GM23338 (cell line): ENCODE data around the gene XRCC4. TPM values are rescaled to one million over a fixed set of nuclear protein-coding genes. Genes with fewer than 3 reads are reported as not detected.

ENCODE experiments used
- ATAC-seq: fragments of 200-7000 bp; cut with Tn5 transposase; 3 replicates; pipeline ENCODE4 v1.9.1; 2020
- DNase-seq: peaks from one replicate; pipeline ENCODE4 v3.0.0-alpha.2; 2015; ENCODE audit warnings: low spot score
- H2AFZ ChIP-seq: fragments of 200-600 bp; sonication (generic); 2 replicates; pipeline ENCODE4 v1.8.0; 2016; ENCODE audit warnings: antibody characterized with exemption, mild to moderate bottlenecking, moderate library complexity
- H3F3A ChIP-seq: fragments of 200-600 bp; sonication (generic); replicated peaks from 2 replicates; pipeline ENCODE4 v1.8.0; 2017; ENCODE audit warnings: antibody characterized with exemption, mixed run types, low read depth
- H3K27ac ChIP-seq: fragments of 200-600 bp; sonication (generic); 2 replicates; pipeline ENCODE4 v1.6.1; 2016; ENCODE audit warnings: low read depth
- H3K27me3 ChIP-seq: fragments of 200-600 bp; sonication (generic); 2 replicates; pipeline ENCODE4 v1.8.0; 2016; ENCODE audit warnings: mild to moderate bottlenecking, mixed run types, moderate library complexity; ENCODE audit not compliant: insufficient read depth
- H3K36me3 ChIP-seq: fragments of 200-600 bp; sonication (generic); 2 replicates; pipeline ENCODE4 v1.8.0; 2016; ENCODE audit warnings: mild to moderate bottlenecking; ENCODE audit not compliant: insufficient read depth
- H3K4me1 ChIP-seq: fragments of 200-600 bp; sonication (generic); 2 replicates; pipeline ENCODE4 v1.8.0; 2016; ENCODE audit warnings: mild to moderate bottlenecking, moderate library complexity; ENCODE audit not compliant: insufficient read depth
- H3K4me2 ChIP-seq: fragments of 200-600 bp; sonication (generic); 2 replicates; pipeline ENCODE4 v1.7.1; 2017; ENCODE audit warnings: mixed run types
- H3K4me3 ChIP-seq: fragments of 200-600 bp; sonication (generic); 2 replicates; pipeline ENCODE4 v1.6.1; 2016; ENCODE audit warnings: mixed run types
- H3K79me2 ChIP-seq: fragments of 200-600 bp; sonication (generic); replicated peaks from 2 replicates; pipeline ENCODE4 v1.8.0; 2017; ENCODE audit warnings: mild to moderate bottlenecking; ENCODE audit not compliant: insufficient read depth
- H3K9me2 ChIP-seq: fragments of 200-600 bp; sonication (generic); 2 replicates; pipeline ENCODE4 v1.8.0; 2017; ENCODE audit not compliant: insufficient read depth
- H4K20me1 ChIP-seq: fragments of 200-600 bp; sonication (generic); replicated peaks from 2 replicates; pipeline ENCODE4 v1.8.0; 2017; ENCODE audit warnings: mild to moderate bottlenecking; ENCODE audit not compliant: insufficient read depth
- H3K27ac Mint-ChIP-seq: 2 replicates; pipeline ENCODE4 v1.8.0; 2020; ENCODE audit warnings: inconsistent platforms, mild to moderate bottlenecking, moderate library complexity, mixed read lengths
- H3K27me3 Mint-ChIP-seq: 3 replicates; pipeline ENCODE4 v1.8.0; 2022; ENCODE audit warnings: low read depth, mild to moderate bottlenecking, moderate library complexity, mixed read lengths, inconsistent platforms; ENCODE audit not compliant: insufficient read depth, poor library complexity
- H3K36me3 Mint-ChIP-seq: 3 replicates; pipeline ENCODE4 v1.8.0; 2021; ENCODE audit warnings: low read depth, mild to moderate bottlenecking, inconsistent platforms, moderate library complexity, mixed read lengths
- H3K4me1 Mint-ChIP-seq: 3 replicates; pipeline ENCODE4 v1.8.0; 2020; ENCODE audit warnings: mild to moderate bottlenecking, inconsistent platforms, mixed read lengths
- H3K4me3 Mint-ChIP-seq: 3 replicates; pipeline ENCODE4 v1.8.0; 2021; ENCODE audit warnings: moderate library complexity, mild to moderate bottlenecking, inconsistent platforms, mixed read lengths
- H3K9me3 Mint-ChIP-seq: 3 replicates; pipeline ENCODE4 v1.8.0; 2020; ENCODE audit warnings: moderate library complexity, mild to moderate bottlenecking, inconsistent platforms, mixed read lengths
- CREB1 ChIP-seq: fragments of 250-450 bp; sonication (Bioruptor Pico); IDR thresholded peaks from 2 replicates; pipeline ENCODE4 v1.5.0; 2020; ENCODE audit warnings: low read depth, mild to moderate bottlenecking, moderate library complexity
- CTCF ChIP-seq, 2 experiments: fragments of 200-600 bp in 1 of 2; sonication (generic) in 1 of 2; conservative IDR thresholded peaks; 2 replicates each; pipeline versions ENCODE4 v1.5.1 to v1.6.1; 2016 to 2017; ENCODE audit warnings: antibody characterized with exemption in 2 of 2, low read depth in 2 of 2, mild to moderate bottlenecking in 2 of 2, moderate library complexity in 1 of 2
- EZH2 ChIP-seq: fragments of 200-600 bp; sonication (generic); IDR thresholded peaks from one replicate; pipeline ENCODE4 v1.8.0; 2017; ENCODE audit warnings: antibody characterized with exemption, mild to moderate bottlenecking, low read depth; ENCODE audit not compliant: unreplicated experiment
- NANOG ChIP-seq: IDR thresholded peaks from 2 replicates; pipeline ENCODE4 v1.6.1; 2016; ENCODE audit warnings: antibody characterized with exemption, borderline replicate concordance
- POLR2AphosphoS5 ChIP-seq: IDR thresholded peaks from 2 replicates; pipeline ENCODE4 v1.6.1; 2016; ENCODE audit warnings: antibody characterized with exemption, low read depth
- REST ChIP-seq: IDR thresholded peaks from one replicate; pipeline ENCODE4 v1.6.1; 2018; ENCODE audit warnings: antibody characterized with exemption; ENCODE audit not compliant: unreplicated experiment
- ZNF114 ChIP-seq: fragments of 250-450 bp; sonication (Bioruptor Pico); IDR thresholded peaks from 2 replicates; pipeline ENCODE4 v1.5.0; 2020; ENCODE audit warnings: mild to moderate bottlenecking, moderate library complexity
- ZNF331 ChIP-seq: fragments of 250-450 bp; sonication (Bioruptor Pico); IDR thresholded peaks from 2 replicates; pipeline ENCODE4 v1.5.0; 2020; ENCODE audit warnings: low read depth, mild to moderate bottlenecking, moderate library complexity
- polyA plus RNA-seq: library from polyadenylated mRNA; unstranded; fragments of >200 nt; fragmentation: Nextera tagmentation; extraction: Ambion mirVana; gene quantifications from 2 replicates; pipeline ENCODE4 v1.2.1, GENCODE V29; 2016
- total RNA-seq: library from RNA; depleted of rRNA; stranded (reverse); fragments of >200 nt; shearing (Covaris generic); gene quantifications from 2 replicates; pipeline ENCODE4 v1.2.3, GENCODE V29; 2014

Gene XRCC4
- total and polyA plus RNA-seq, 2 experiments from 2014 or later: 11.5 to 22.4 TPM

- DNase-seq: no peak
- Histone ChIP-seq H3K27me3 (no peaks in the 10 kb centered on the region), H3K9me2 (no peaks in the 10 kb centered on the region; the same call in 1 of the 2 replicates), H3F3A (no peaks in the 10 kb centered on the region), H3K79me2 (no peaks in the 10 kb centered on the region), H3K36me3 (no peaks in the 10 kb centered on the region), H3K27ac (no peak overlapping the region), H3K4me3 (no peak overlapping the region), H3K4me2 (no peak overlapping the region), H4K20me1 (no peaks in the 10 kb centered on the region), H2AFZ (no peak overlapping the region), H3K4me1 (no peaks in the 10 kb centered on the region)
- Mint-ChIP-seq H3K9me3 (no peaks in the 10 kb centered on the region), H3K4me3 (no peak overlapping the region), H3K27ac (no peak overlapping the region), H3K27me3 (peaks cover 2% of the 10 kb centered on the region), H3K36me3 (no peaks in the 10 kb centered on the region), H3K4me1 (no peaks in the 10 kb centered on the region)
- no peak for ATAC-seq
- TF ChIP-seq CTCF (conservative IDR thresholded peaks at IDR 0.05; ENCODE audit: low read depth in 2 of 2) (no peak), POLR2AphosphoS5 (no peak), NANOG (no peak), CREB1 (CRISPR knock-in tag) (no peak)
Observed at GRCh38 chr5:83393504-83393866, 316.1 kb downstream of the XRCC4 start.

- Histone ChIP-seq H3K79me2 (no peaks in the 10 kb centered on the region), H3K27me3 (no peaks in the 10 kb centered on the region), H4K20me1 (no peaks in the 10 kb centered on the region), H3K9me2 (no peaks in the 10 kb centered on the region; the same call in 1 of the 2 replicates), H3K4me1 (no peaks in the 10 kb centered on the region), H3K4me3 (no peak overlapping the region), H3K27ac (no peak overlapping the region), H3F3A (no peaks in the 10 kb centered on the region), H2AFZ (no peak overlapping the region), H3K36me3 (no peaks in the 10 kb centered on the region), H3K4me2 (no peak overlapping the region)
- DNase-seq: no peak
- no peak overlapping the region for H3K27ac Mint-ChIP-seq
- H3K4me1 Mint-ChIP-seq: no peaks in the 10 kb centered on the region
- no peaks in the 10 kb centered on the region for H3K36me3 Mint-ChIP-seq
- peaks cover 2% of the 10 kb centered on the region for H3K27me3 Mint-ChIP-seq
- no peak overlapping the region for H3K4me3 Mint-ChIP-seq
- H3K9me3 Mint-ChIP-seq: no peaks in the 10 kb centered on the region
- no peak for ATAC-seq
- TF ChIP-seq EZH2: no peak
- TF ChIP-seq POLR2AphosphoS5: no peak
- TF ChIP-seq ZNF114 (CRISPR knock-in tag): no peak
- no peak for TF ChIP-seq REST
- TF ChIP-seq CTCF (conservative IDR thresholded peaks at IDR 0.05; ENCODE audit: low read depth in 2 of 2): no peak
- no peak for TF ChIP-seq ZNF331 (CRISPR knock-in tag)
Observed at GRCh38 chr5:83394190-83394589, 316.8 kb downstream of the XRCC4 start.
